Fibroblast of villous mesenchyme (primary cell): ENCODE data around the gene GMPPA. TPM values are rescaled to one million over a fixed set of nuclear protein-coding genes. Genes with fewer than 3 reads are reported as not detected.

ENCODE experiments used
- DNase-seq: peaks from one replicate; pipeline ENCODE4 v3.0.0-alpha.2; 2010; ENCODE audit warnings: low read depth
- H3K4me3 ChIP-seq: 2 replicates; pipeline ENCODE4 v1.5.1; 2011; ENCODE audit warnings: low read depth, mild to moderate bottlenecking, low read length
- small RNA-seq: library from RNA; depleted of rRNA; stranded (forward); fragments of <200 nt; gene quantifications from one replicate; pipeline ENCODE3, GENCODE V24; 2012
- total RNA-seq: library from RNA; depleted of rRNA; stranded (reverse); fragments of >200 nt; gene quantifications from 2 replicates; pipeline ENCODE4 v1.2.3, GENCODE V29; 2012
- TF ChIP-seq, protein P1 (sequence below): IDR thresholded peaks from 2 replicates; pipeline ENCODE4 v1.5.1; 2012; ENCODE audit warnings: low read depth, mild to moderate bottlenecking, low read length; ENCODE audit not compliant: insufficient read depth

Gene GMPPA
- total RNA-seq, 1 donor, result 60.9 TPM

DNA sequence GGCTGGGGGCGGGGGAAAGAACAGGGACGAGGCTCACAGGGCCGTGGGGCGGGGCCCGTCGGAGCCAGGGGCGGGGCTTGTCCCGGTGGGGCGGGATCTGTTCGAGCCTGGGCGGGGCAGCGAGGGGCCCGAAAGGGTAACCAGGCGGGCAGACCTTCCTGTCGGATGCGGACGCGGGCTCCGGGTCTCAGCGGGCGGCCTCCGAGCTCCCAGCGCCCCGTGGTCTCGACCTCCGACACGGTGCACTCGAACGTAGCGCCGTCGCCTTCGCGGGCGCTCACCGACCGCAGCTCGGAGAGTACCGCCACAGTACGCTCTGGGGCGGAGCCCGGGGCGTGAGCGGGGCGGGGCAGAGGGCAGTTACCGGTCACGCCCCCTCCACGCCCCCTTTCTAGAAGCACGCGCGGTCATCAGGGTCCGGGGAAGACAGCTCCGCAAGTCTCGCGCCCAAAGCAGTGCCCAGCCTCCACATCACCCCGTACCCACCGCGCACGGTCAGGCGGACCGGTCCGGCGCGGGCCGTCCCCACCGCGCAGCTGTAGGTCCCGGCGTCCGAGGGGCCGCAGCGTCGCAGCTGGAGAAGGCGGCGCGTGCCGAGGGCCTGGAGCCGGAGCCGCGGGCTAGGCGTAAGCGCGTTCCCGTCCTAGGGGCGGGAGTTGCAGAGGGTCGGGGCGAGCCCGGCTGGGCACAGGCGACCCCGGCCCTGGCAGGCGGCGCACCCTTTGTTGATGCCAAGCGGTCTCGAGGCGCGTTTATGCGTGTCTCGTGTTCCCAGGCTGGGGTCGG is 53.9 kb downstream of the GMPPA start:
- TF ChIP-seq, protein P1, sequence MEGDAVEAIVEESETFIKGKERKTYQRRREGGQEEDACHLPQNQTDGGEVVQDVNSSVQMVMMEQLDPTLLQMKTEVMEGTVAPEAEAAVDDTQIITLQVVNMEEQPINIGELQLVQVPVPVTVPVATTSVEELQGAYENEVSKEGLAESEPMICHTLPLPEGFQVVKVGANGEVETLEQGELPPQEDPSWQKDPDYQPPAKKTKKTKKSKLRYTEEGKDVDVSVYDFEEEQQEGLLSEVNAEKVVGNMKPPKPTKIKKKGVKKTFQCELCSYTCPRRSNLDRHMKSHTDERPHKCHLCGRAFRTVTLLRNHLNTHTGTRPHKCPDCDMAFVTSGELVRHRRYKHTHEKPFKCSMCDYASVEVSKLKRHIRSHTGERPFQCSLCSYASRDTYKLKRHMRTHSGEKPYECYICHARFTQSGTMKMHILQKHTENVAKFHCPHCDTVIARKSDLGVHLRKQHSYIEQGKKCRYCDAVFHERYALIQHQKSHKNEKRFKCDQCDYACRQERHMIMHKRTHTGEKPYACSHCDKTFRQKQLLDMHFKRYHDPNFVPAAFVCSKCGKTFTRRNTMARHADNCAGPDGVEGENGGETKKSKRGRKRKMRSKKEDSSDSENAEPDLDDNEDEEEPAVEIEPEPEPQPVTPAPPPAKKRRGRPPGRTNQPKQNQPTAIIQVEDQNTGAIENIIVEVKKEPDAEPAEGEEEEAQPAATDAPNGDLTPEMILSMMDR, result no peak
- DNase-seq, result peak; percentile 81
- H3K4me3 ChIP-seq, result peak overlapping the region; percentile 68

DNA sequence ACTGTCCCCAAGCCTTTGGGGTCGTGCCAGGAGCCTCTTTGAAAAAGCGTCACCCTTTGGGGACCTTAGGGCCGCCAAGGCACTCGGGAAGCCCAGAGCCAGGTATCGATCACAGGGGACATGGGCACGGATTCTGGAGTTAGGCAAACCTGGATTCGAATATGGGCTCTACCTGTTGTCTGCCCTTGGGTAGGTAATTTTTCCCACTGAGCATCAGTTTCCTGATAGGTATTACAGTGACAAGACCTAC is 54.4 kb downstream of the GMPPA start:
- DNase-seq, result no peak
- TF ChIP-seq, protein P1, result no peak
- H3K4me3 ChIP-seq, result peak overlapping the region; percentile 68

DNA sequence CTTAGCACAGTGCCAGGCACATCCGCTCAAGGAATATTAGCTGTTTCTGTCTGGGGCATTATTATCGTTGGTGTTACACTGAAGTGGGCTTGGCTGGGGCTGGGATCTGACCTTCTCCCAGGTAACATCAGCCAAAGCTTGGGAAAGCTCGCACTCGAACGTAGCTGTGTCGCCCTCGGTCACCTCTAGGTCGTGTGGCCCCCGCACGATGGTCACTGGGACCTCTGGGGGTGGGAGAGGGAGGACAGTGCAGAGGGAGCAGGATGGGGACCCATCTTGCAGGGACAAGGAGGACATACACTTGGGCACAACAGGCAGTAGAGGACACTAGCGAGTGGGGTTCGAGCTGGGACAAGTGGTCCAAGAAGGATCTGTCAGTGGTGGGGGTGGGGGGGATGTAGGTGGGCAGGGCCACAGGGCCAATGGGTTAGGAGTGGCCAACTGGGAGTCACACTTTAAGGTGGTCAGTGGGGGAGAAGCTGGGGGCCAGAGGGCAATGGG is 54.8 kb downstream of the GMPPA start:
- H3K4me3 ChIP-seq, result no peak overlapping the region
- TF ChIP-seq, protein P1, result no peak
- DNase-seq, result no peak

DNA sequence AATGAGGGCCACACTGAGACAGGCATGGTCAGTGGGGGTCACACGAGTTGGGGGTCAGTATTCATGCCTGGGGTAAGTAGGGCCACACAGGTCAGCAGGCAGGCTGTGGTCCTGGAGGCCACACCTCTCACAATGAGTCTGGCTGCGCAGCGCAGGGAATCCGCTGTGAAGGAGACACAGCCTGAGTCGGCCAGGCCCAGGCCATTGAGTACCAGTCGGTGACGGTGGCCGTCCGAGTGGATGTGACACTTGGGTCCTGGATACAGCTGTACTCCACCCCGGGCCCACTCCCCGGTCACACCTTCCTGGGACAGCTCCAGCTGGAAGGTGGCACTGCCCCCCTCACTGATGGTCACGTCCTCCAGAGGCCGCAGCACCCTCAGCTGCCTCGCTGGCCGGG is 55.7 kb downstream of the GMPPA start:
- no peak for DNase-seq
- TF ChIP-seq, protein P1, result no peak
- no peak overlapping the region for H3K4me3 ChIP-seq

DNA sequence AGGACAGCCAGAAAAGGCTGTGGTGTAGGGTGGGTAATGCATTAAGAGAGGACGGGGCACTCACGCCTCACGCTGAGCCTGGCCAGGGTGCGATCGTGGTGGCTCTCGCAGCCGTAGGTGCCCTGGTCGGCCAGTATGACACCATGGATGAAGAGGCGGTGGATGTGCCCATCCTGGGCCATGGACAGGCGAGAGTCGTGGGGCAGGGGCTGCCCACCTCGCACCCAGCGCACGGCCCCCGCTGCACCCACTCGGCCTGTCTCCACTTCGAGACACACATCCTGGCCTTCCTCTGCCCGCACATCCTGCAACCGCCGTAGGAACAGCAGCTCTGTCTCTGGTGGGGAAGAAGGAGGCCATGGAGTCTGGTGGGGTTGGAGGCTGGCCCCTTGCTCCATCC is 57.3 kb downstream of the GMPPA start:
- DNase-seq, result no peak
- TF ChIP-seq, protein P1, result no peak
- no peak overlapping the region for H3K4me3 ChIP-seq

DNA sequence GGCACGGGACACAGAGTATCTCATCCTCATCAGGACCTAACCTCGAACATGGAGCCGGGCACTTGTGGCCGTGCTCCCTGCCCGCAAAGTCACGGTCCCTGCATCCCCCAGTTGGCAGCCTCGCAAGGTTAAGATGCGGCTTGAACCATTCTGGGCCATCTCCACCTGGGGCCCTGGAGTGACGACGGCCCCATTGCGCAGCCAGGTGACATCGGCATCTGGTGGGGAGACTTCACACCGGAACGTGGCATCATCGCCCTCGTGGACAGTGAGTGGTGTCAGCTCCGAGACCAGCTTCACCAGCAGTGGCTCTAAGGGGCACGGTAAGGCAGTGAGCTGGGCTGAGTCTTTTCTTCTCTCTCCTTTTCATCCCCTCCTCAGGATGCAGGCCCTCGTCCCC is 57.7 kb downstream of the GMPPA start:
- no peak overlapping the region for H3K4me3 ChIP-seq
- TF ChIP-seq, protein P1, result no peak
- DNase-seq, result no peak

Small RNA genes within 50 kb of the gene (small RNA-seq; reads per million reads assigned to genes)
- gene MIR3132, result not detected

Other genes starting within 250 kb of the GMPPA start
- gene TUBA4B, start 245.6 kb upstream of the GMPPA start, total RNA-seq, result not detected in 2 replicates
- gene TUBA4A, start 245.0 kb upstream of the GMPPA start, total RNA-seq, result 6.1 and 27.6 TPM in 2 replicates
- 29.6 and 33.7 TPM in 2 replicates for gene DNAJB2, start 219.5 kb upstream of the GMPPA start, total RNA-seq
- gene PTPRN, start 189.5 kb upstream of the GMPPA start, total RNA-seq, result 0.86 and 0.97 TPM in 2 replicates
- not detected in 2 replicates for gene RESP18, start 166.1 kb upstream of the GMPPA start, total RNA-seq
- gene DNPEP, start 111.0 kb upstream of the GMPPA start, total RNA-seq, result 64.8 and 65.7 TPM in 2 replicates
- 20.7 and 35.8 TPM in 2 replicates for gene DES, start 80.5 kb upstream of the GMPPA start, total RNA-seq
- gene SPEG, start 64.0 kb upstream of the GMPPA start, total RNA-seq, result 46.7 and 48.8 TPM in 2 replicates
- gene ASIC4, start 15.6 kb downstream of the GMPPA start, total RNA-seq, result under 0.01 TPM in 1 of 2 replicates, not detected in the other
- 196 and 201 TPM in 2 replicates for gene CHPF, start 44.9 kb downstream of the GMPPA start, total RNA-seq
- 2.6 and 2.9 TPM in 2 replicates for gene TMEM198, start 45.1 kb downstream of the GMPPA start, total RNA-seq
- 67.0 and 86.8 TPM in 2 replicates for gene OBSL1, start 72.6 kb downstream of the GMPPA start, total RNA-seq
- 0.43 and 0.64 TPM in 2 replicates for gene INHA, start 73.4 kb downstream of the GMPPA start, total RNA-seq
- gene STK11IP, start 99.0 kb downstream of the GMPPA start, total RNA-seq, result 16.4 and 18.7 TPM in 2 replicates
- 5.6 and 7.7 TPM in 2 replicates for gene SLC4A3, start 128.7 kb downstream of the GMPPA start, total RNA-seq